SU-DHL-6 (cell line): Measurements from ENCODE around the gene VMO1.
A peak's percentile ranks its signal among the peaks of the same experiment; 100 is the strongest.

Experiments used
- H2AFZ ChIP-seq: fragments of 200-600 bp; sonication (generic); 2 replicates; pipeline ENCODE4 v1.6.1; 2014; ENCODE audit warnings: low read depth, mild to moderate bottlenecking, moderate library complexity, mixed read lengths, antibody characterized with exemption, low read length; ENCODE audit not compliant: severe bottlenecking
- H3F3A ChIP-seq: fragments of 200-600 bp; shearing (Covaris generic); 2 replicates; pipeline ENCODE4 v1.6.0; 2016; ENCODE audit warnings: antibody characterized with exemption, mild to moderate bottlenecking; ENCODE audit not compliant: insufficient read depth
- H3K27ac ChIP-seq: fragments of 200-600 bp; sonication (generic); 2 replicates; pipeline ENCODE4 v1.5.1; 2016; ENCODE audit warnings: low read depth, mild to moderate bottlenecking, low read length, moderate library complexity, mixed read lengths
- H3K27me3 ChIP-seq: fragments of 200-600 bp; sonication (generic), shearing (Covaris generic); 2 replicates; pipeline ENCODE4 v1.6.0; 2014; ENCODE audit warnings: mild to moderate bottlenecking, low read length
- H3K36me3 ChIP-seq: fragments of 200-600 bp; sonication (generic); 2 replicates; pipeline ENCODE4 v1.6.1; 2014; ENCODE audit warnings: mild to moderate bottlenecking, low read length, mixed read lengths
- H3K4me2 ChIP-seq: fragments of 300-600, 200-600 bp; shearing (Covaris generic), sonication (generic); 2 replicates; pipeline ENCODE4 v1.6.0; 2014; ENCODE audit warnings: low read length, low read depth, mild to moderate bottlenecking; ENCODE audit not compliant: poor library complexity, severe bottlenecking
- H3K4me3 ChIP-seq: fragments of 200-600 bp; sonication (generic); 2 replicates; pipeline ENCODE4 v1.5.1; 2014; ENCODE audit warnings: antibody characterized with exemption, low read length, mild to moderate bottlenecking, mixed read lengths; ENCODE audit not compliant: insufficient read depth, poor library complexity, severe bottlenecking
- H3K79me2 ChIP-seq: fragments of 200-600 bp; sonication (generic); 2 replicates; pipeline ENCODE4 v1.6.1; 2014; ENCODE audit warnings: mild to moderate bottlenecking, low read length, moderate library complexity; ENCODE audit not compliant: insufficient read depth
- H3K9ac ChIP-seq: fragments of 200-600 bp; sonication (generic); 2 replicates; pipeline ENCODE4 v1.7.0; 2014; ENCODE audit warnings: mild to moderate bottlenecking, low read length
- H3K9me2 ChIP-seq: fragments of 200-600 bp; sonication (generic); replicated peaks from 2 replicates; pipeline ENCODE4 v1.6.1; 2014; ENCODE audit warnings: low read length; ENCODE audit not compliant: insufficient read depth
- H3K9me3 ChIP-seq: fragments of 200-600 bp; sonication (generic); 2 replicates; pipeline ENCODE4 v1.6.1; 2014; ENCODE audit warnings: low read length, mixed read lengths; ENCODE audit not compliant: insufficient read depth
- H4K20me1 ChIP-seq: fragments of 200-600 bp; sonication (generic); 2 replicates; pipeline ENCODE4 v1.6.1; 2014; ENCODE audit warnings: low read depth, mild to moderate bottlenecking, antibody characterized with exemption, low read length, moderate library complexity, mixed read lengths
- EZH2phosphoT487 ChIP-seq: fragments of 200-600 bp; sonication (generic), shearing (Covaris generic); conservative IDR thresholded peaks from 2 replicates; pipeline ENCODE4 v1.6.1; 2018; ENCODE audit warnings: mild to moderate bottlenecking, antibody characterized with exemption, low read length, moderate library complexity, mixed read lengths
- TF ChIP-seq, protein P1 (sequence below): fragments of 200-600 bp; sonication (generic); IDR thresholded peaks from one replicate; pipeline ENCODE4 v1.5.1; 2017; ENCODE audit warnings: antibody characterized with exemption, mild to moderate bottlenecking, low read length, moderate library complexity; ENCODE audit not compliant: insufficient read depth, poor library complexity, severe bottlenecking

VMO1 gene

DNA sequence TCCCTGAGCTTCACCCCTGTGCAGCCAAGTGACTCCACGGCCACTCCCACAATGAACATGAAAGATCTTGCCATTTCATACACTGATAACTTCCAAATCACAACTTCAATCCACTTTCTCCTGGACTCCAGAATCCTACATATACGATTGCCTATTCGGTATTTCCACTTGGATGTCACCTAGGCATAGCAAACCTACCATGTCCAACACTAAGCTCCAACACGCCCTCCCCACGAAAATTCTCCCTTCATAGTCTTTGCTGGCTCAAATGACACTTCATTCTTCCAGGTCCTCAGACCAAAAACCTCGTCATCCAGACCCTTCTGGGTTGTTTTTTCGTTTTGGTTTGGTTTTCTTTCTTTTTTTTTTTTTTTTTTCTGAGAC is 4.5 kb upstream of the VMO1 start:
- H2AFZ ChIP-seq: peak overlapping the region; percentile 99
- peak overlapping the region; percentile 75 for H3K4me2 ChIP-seq
- no peaks in the 10 kb centered on the region for H3K27me3 ChIP-seq
- H3K9me2 ChIP-seq: no peaks in the 10 kb centered on the region
- no peaks in the 10 kb centered on the region for H3K36me3 ChIP-seq
- no peaks in the 10 kb centered on the region for H3K9me3 ChIP-seq
- H4K20me1 ChIP-seq: no peaks in the 10 kb centered on the region
- H3K4me3 ChIP-seq: no peak overlapping the region
- H3F3A ChIP-seq: 0 out of 2 replicates have a peak, but pooled peaks cover 9% of the 10 kb centered on the region
- TF ChIP-seq EZH2phosphoT487: no peak
- TF ChIP-seq, protein P1, sequence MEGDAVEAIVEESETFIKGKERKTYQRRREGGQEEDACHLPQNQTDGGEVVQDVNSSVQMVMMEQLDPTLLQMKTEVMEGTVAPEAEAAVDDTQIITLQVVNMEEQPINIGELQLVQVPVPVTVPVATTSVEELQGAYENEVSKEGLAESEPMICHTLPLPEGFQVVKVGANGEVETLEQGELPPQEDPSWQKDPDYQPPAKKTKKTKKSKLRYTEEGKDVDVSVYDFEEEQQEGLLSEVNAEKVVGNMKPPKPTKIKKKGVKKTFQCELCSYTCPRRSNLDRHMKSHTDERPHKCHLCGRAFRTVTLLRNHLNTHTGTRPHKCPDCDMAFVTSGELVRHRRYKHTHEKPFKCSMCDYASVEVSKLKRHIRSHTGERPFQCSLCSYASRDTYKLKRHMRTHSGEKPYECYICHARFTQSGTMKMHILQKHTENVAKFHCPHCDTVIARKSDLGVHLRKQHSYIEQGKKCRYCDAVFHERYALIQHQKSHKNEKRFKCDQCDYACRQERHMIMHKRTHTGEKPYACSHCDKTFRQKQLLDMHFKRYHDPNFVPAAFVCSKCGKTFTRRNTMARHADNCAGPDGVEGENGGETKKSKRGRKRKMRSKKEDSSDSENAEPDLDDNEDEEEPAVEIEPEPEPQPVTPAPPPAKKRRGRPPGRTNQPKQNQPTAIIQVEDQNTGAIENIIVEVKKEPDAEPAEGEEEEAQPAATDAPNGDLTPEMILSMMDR: no peak
- H3K27ac ChIP-seq: no peak overlapping the region
- H3K79me2 ChIP-seq: no peaks in the 10 kb centered on the region
- peak overlapping the region; percentile 60; the same call in 1 of the 2 replicates for H3K9ac ChIP-seq

DNA sequence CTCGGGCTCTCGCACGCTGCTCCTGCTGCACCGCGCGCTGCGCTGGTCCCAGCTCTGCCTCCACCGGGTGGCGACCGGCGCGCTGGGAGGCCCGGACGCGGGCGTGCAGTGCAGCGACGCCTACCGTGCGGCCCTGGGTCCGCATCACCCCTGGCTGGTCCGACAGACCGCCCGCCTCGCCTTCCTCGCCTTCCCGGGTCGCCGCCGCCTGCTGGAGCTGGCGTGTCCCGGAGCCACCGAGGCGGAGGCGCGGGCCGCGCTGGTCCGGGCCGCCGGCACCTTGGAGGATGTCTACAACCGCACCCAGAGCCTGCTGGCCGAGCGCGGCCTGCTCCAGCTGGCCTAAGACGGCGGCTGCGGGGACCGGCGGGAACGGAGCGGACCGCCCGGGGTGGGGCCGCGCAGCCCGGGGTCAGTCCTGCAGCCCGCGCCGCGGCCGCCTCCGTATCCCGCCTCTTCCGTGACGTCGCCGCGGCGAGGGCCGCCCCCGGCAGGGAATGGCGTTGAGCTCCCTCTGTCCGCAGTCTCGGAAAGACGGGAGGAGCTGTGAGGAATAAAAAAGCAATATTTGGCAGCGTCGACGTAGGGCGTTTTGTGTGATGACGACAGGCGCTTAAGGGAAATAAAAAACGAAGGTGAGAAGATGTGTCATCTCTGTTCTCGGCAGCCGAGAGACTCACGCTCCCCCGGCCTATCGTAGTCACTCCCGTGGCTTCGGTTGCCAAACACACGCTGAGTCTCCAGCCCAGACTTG is 4.0 kb upstream of the VMO1 start:
- no peak for TF ChIP-seq EZH2phosphoT487
- TF ChIP-seq, protein P1: peak; percentile 66
- Histone ChIP-seq H3K9me3 (no peaks in the 10 kb centered on the region), H3K79me2 (no peaks in the 10 kb centered on the region), H3K27me3 (no peaks in the 10 kb centered on the region), H3K9me2 (no peaks in the 10 kb centered on the region), H3K36me3 (no peaks in the 10 kb centered on the region), H4K20me1 (no peaks in the 10 kb centered on the region), H3F3A (0 out of 2 replicates have a peak, but pooled peaks cover 5% of the 10 kb centered on the region), H3K4me3 (peak overlapping the region; percentile 60), H3K9ac (peak overlapping the region; percentile 60), H3K4me2 (peak overlapping the region; percentile 75), H2AFZ (peak overlapping the region; percentile 99), H3K27ac (no peak overlapping the region)

DNA sequence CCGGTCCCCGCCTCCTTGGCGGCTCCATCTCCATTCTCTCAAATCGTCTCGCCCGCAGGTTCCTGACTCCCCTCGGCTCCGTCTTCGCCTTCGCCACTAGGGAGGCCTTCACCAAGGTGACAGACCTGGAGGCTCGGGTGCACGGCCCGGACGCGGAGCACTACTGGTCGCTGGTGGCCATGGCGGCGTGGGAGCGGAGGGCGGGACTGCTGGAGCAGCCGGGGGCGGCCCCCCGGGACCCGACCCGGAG is 3.5 kb upstream of the VMO1 start:
- Histone ChIP-seq H3K4me2 (peak overlapping the region; percentile 75), H3K79me2 (no peaks in the 10 kb centered on the region)

More for the DNA sequence above, 3.5 kb upstream of the VMO1 start:
- no peaks in the 10 kb centered on the region for H3K36me3 ChIP-seq
- peak overlapping the region; percentile 60 for H3K4me3 ChIP-seq
- no peaks in the 10 kb centered on the region for H3K9me3 ChIP-seq
- H4K20me1 ChIP-seq: no peaks in the 10 kb centered on the region
- H2AFZ ChIP-seq: peak overlapping the region; percentile 99
- H3K9me2 ChIP-seq: no peaks in the 10 kb centered on the region
- no peak overlapping the region for H3K27ac ChIP-seq
- 0 out of 2 replicates have a peak, but pooled peaks cover 4% of the 10 kb centered on the region for H3F3A ChIP-seq
- peak overlapping the region; percentile 60 for H3K9ac ChIP-seq
- no peaks in the 10 kb centered on the region for H3K27me3 ChIP-seq
- TF ChIP-seq, protein P1: no peak
- TF ChIP-seq EZH2phosphoT487: no peak
